Measurements from ENCODE around the gene PTPRN2.

The PTPRN2 gene

DNA sequence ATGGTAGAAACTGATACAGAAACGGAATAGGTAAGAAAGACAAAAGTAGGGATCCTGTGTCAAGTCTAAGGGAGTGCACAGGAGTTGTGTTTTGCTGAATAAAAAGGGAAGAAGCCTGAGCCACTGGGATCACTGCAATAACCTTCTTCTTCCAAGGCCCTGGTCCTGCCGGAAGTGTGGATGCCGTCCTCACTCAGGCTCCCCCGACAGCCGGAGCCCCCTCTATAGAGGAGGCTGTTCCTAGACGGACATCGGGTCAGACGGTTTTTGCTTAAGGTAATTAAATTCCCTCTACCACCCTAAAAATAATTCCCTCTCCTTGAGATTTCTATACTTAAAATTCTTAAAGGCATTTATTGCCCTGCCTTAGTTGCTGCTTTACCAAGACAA is 566.9 kb downstream of the PTPRN2 start:
- Histone ChIP-seq H3K4me3 (ENCODE audit: low read length) (no peak overlapping the region), H3K36me3 (ENCODE audit: control insufficient read depth, insufficient read depth, low read length) (no peaks in the 10 kb centered on the region), H3K9me3 (ENCODE audit: control insufficient read depth, low read length) (no peaks in the 10 kb centered on the region), H3K27me3 (ENCODE audit: control insufficient read depth, insufficient read depth, low read length) (no peaks in the 10 kb centered on the region), H3K9ac (ENCODE audit: low read length) (no peak overlapping the region), H3K4me1 (ENCODE audit: control insufficient read depth, insufficient read depth, low read length) (peaks cover 18% of the 10 kb centered on the region)

DNA sequence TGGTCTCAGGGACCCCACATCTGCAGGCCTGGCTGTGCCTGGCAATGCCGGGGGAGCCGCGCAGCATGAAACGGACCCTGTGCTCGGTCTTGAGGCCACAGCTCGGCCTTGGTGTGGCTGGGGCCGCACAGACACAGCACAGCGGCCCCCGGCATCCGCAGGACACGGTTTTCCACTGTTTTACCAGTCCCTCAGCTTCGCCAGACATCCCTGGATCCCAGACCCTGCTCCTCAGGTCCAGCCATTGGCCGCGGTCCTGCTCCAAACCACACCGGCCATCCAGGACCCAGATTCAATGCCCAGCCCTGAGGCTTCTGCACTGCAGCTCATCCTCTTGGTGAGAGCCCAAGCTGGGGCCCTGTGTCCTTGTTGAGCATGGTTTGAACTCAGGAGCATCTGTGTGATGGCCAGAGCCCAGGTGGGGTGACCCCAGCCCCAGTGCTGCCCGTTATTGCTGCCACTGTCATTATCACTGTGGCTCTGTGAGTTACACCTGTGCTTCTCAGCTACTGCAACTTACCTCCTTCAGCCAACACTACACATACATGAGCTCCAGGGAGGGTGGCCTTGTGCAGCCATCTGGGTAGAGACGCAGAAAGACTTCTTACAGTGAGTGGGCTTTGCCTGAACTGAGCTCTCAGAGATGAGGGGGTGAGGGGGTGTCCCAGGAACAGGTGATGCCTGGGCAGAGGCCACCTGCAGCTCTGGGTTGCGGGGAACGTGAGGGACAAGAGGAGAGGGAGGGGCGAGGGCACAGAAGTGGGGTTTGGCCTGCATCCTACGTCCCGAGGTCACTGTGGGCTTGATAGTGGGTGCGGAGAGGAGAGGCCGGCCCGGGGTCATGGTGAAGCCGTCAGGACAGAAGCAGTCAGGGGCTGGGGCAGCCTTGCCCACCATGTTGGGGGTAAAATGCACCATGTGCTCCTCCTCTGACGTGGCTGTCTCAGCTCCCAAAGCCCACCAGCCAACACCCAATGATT is 567.6 kb downstream of the PTPRN2 start:
- Histone ChIP-seq H3K36me3 (ENCODE audit: control insufficient read depth, insufficient read depth, low read length) (no peaks in the 10 kb centered on the region), H3K4me1 (ENCODE audit: control insufficient read depth, insufficient read depth, low read length) (peaks cover 19% of the 10 kb centered on the region), H3K9me3 (ENCODE audit: control insufficient read depth, low read length) (no peaks in the 10 kb centered on the region), H3K27me3 (ENCODE audit: control insufficient read depth, insufficient read depth, low read length) (no peaks in the 10 kb centered on the region), H3K9ac (ENCODE audit: low read length) (no peak overlapping the region), H3K4me3 (ENCODE audit: low read length) (no peak overlapping the region)

DNA sequence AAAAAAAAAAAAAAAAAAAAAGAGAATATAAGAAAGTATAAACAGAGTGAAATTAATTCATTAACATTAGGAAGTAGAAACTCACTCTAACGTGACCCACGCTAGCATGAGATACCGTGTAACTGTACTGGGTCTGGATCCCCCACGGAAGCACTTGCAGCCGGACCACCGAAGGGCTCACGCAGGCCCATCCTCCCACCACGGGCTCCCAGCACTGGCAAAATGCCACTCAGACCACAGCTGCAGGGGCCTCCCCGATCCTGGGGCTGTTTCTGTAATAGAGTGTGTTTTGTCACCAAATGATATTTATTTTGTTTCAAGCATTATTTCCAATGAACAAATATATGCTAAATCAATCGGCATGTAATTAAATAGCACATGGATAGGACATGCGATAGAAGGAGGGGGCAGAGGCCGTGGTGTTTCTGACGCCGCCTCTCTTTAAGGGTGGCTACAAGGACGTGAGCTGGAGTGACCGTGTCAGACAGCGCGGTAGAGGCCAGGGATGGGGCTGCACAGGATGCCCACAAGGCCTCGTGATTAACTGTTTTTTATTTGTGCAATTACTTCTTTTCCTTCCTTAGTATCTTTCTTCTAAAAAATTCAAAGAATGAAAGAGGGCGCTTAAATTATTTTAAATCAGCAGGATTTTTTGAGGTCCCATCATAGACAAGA is 568.5 kb downstream of the PTPRN2 start:
- no peaks in the 10 kb centered on the region for H3K36me3 ChIP-seq (ENCODE audit: control insufficient read depth, insufficient read depth, low read length)
- H3K9ac ChIP-seq (ENCODE audit: low read length), result no peak overlapping the region
- H3K4me3 ChIP-seq (ENCODE audit: low read length), result no peak overlapping the region
- peaks cover 19% of the 10 kb centered on the region for H3K4me1 ChIP-seq (ENCODE audit: control insufficient read depth, insufficient read depth, low read length)
- H3K27me3 ChIP-seq (ENCODE audit: control insufficient read depth, insufficient read depth, low read length), result no peaks in the 10 kb centered on the region
- H3K9me3 ChIP-seq (ENCODE audit: control insufficient read depth, low read length), result no peaks in the 10 kb centered on the region

DNA sequence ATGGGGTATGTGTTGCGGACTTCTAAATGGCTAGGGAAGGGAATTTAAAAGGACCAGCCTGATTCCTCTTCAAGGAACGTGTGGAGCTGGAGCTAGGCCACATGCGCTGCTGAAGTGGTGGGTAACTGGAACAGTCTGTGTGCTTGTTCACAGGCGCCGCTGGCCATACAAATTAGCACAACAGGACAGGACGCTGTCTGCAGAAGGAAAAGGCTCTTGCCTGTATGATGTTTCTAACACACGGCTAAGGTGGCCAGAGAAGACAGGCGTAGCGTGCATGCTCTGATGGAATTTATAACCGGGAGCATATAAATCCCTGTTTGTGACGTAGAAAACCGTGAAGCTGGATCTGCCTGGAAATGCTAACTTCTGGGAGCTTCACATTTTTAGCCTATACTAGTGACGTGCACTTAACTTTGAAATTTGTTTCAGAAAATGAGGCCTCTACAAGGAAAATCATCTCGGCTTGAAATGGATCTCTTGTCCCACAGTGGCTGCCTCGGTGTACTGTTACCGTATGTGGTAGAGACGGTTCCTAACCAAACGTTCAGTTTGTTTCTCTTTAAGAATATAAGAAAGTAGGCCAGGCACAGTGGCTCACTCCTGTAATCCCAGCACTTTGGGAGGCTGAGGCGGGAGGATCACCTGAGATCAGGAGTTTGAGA is 569.4 kb downstream of the PTPRN2 start:
- H3K9me3 ChIP-seq (ENCODE audit: control insufficient read depth, low read length), result no peaks in the 10 kb centered on the region
- peaks cover 19% of the 10 kb centered on the region for H3K4me1 ChIP-seq (ENCODE audit: control insufficient read depth, insufficient read depth, low read length)
- H3K9ac ChIP-seq (ENCODE audit: low read length), result no peak overlapping the region
- no peak overlapping the region for H3K4me3 ChIP-seq (ENCODE audit: low read length)
- H3K36me3 ChIP-seq (ENCODE audit: control insufficient read depth, insufficient read depth, low read length), result no peaks in the 10 kb centered on the region
- H3K27me3 ChIP-seq (ENCODE audit: control insufficient read depth, insufficient read depth, low read length), result no peaks in the 10 kb centered on the region

DNA sequence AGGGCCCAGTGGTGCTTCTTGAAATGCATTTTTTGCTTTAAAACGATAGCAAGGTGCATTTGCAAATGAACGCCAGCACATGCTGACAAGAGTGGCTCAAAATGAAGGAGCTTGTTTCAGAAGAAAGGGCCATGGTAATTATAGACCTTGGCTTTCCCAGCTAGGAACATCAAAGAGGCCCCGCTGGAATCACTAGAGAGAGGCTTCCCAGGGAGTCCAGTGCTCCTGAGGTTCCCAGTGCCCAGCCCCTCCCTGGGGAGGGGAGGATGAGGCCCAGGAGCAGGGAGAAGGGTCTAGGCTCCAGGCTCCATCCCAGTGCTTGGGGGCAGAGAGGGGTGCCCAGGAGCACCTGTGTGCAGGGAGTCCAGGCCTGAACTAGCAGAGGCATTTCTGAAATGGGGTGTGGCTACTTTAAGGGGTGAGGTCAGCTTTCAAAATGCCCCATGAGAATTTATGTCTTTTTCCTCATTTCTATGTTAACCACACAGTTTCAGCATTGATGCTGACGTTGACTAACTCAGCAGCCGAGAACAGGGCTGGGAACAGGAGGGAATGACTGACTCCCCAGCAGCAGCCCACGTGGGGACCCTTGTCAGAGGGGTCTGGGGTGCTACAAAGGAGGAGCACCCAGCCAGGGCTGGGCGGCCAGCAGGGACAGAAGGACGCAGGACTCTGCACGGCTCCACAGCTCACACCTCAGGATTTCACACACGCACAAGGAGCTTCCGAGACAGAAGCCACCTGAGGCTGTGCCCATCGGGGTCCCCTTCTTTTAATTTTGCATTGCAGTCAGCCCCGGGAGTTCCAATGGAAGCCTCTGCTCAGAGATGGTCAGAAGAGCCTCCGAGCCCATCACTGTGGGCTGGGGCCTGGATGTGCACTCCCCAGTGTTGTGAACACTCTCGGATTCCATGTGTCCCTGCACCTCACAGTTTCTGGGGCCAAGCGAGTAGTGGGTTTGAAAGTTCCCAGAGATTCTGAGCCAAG is 570.2 kb downstream of the PTPRN2 start:
- Histone ChIP-seq H3K36me3 (ENCODE audit: control insufficient read depth, insufficient read depth, low read length) (no peaks in the 10 kb centered on the region), H3K4me3 (ENCODE audit: low read length) (no peak overlapping the region), H3K9me3 (ENCODE audit: control insufficient read depth, low read length) (no peaks in the 10 kb centered on the region), H3K9ac (ENCODE audit: low read length) (no peak overlapping the region), H3K27me3 (ENCODE audit: control insufficient read depth, insufficient read depth, low read length) (no peaks in the 10 kb centered on the region), H3K4me1 (ENCODE audit: control insufficient read depth, insufficient read depth, low read length) (peaks cover 19% of the 10 kb centered on the region)

DNA sequence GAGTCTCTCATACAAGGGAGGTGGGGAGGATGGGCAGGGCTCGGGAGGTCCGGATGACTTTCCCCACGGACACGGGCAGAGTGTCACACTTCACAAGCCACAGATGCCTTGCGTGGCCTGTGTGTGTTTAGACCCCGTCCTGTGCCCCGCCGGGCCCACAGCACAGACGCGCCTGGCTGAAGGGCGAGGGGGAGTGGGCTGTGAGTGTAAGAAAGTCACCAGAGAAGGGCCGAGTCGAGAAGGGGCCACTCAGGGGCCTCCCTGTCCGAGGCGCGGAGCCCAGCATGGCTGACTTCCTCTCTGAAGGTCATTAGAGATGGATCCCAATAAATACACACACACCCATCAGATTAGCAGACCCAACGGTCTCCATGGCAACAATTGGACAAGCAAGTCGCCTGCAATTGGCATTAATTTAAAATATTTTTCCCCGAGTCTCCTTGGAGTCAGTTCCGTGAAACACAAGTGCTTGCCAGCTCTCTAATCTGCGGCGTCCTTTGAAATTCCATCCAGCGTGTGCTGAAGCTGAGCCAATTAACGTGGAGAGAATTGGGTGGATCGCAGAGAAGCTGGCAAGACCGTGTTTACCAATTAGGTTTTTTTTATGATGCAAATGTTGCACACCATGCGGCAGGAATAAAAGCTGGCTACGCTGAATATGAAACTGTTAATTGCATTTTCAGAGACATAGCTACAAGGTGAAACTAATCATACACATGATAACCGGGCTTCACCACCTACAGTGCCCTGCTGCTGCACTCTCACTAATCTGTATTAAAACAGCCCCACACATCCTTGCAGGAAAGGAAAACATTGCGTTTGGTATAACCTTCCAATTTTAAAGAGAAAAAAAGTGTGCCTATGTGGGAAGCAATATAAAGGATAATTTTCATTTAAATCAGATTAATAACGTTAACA is 571.2 kb downstream of the PTPRN2 start:
- Histone ChIP-seq H3K4me1 (ENCODE audit: control insufficient read depth, insufficient read depth, low read length) (peaks cover 19% of the 10 kb centered on the region), H3K27me3 (ENCODE audit: control insufficient read depth, insufficient read depth, low read length) (no peaks in the 10 kb centered on the region), H3K36me3 (ENCODE audit: control insufficient read depth, insufficient read depth, low read length) (no peaks in the 10 kb centered on the region), H3K9ac (ENCODE audit: low read length) (peak overlapping the region; percentile 10), H3K9me3 (ENCODE audit: control insufficient read depth, low read length) (no peaks in the 10 kb centered on the region), H3K4me3 (ENCODE audit: low read length) (no peak overlapping the region)

DNA sequence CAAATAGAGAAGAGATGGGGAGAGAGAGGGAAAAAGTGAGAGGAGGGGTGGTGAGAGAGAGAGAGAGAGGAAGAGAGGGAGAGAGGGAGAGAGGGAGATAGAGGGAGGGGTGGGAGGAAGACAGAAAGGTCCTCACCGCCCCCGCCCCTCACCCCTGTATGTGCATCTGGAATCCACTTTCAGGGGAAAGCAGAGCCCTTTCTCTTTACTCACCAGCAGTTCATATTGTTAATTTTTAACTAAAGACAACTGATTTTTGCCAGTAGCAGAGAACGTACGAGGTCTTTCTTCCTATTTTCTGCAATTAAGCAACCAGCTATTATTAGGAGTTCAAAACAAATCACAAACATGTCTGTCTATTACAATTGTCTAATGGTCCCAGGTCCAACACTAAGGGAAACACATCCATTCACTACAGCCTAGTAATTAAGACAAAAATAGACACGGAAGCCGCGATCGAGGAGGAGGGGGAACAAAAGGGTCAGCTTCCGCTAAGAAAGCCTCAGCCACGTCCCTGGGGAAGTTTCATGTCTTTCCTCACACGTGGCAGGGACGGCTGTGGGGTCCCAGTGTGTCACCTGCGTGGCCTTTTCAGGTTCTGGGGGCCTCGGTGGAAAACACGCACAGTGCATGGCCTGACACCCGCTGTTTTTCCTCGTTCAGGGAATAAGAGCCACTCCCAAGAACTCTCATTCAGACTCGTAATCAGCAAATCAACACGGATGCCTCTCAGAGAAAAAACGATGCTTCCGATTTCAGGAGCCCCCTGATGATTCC is 572.0 kb downstream of the PTPRN2 start:
- Histone ChIP-seq H3K9me3 (ENCODE audit: control insufficient read depth, low read length) (no peaks in the 10 kb centered on the region), H3K4me3 (ENCODE audit: low read length) (no peak overlapping the region), H3K9ac (ENCODE audit: low read length) (no peak overlapping the region), H3K4me1 (ENCODE audit: control insufficient read depth, insufficient read depth, low read length) (peaks cover 19% of the 10 kb centered on the region), H3K36me3 (ENCODE audit: control insufficient read depth, insufficient read depth, low read length) (no peaks in the 10 kb centered on the region), H3K27me3 (ENCODE audit: control insufficient read depth, insufficient read depth, low read length) (no peaks in the 10 kb centered on the region)

DNA sequence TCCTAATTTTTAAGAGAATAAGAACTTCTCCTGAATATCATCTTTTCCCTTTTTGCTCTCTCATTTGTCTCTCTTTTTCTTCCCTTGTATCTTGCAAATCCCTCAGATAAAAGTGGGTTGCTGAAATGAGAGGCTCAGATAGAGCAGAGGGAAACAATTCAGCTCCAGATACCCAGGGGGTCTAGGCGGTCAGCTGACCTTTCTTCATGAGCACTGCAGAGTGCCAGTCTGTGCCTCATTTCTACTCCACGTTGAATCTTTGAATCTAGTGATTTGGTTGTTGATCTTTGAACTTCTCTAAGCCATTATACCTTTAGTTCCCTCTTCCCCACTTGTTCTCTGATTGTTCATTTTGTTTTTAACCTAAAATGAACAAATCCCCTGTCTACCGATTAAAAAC is 572.6 kb downstream of the PTPRN2 start:
- H3K4me1 ChIP-seq (ENCODE audit: control insufficient read depth, insufficient read depth, low read length), result peaks cover 19% of the 10 kb centered on the region
- H3K4me3 ChIP-seq (ENCODE audit: low read length), result no peak overlapping the region
- H3K36me3 ChIP-seq (ENCODE audit: control insufficient read depth, insufficient read depth, low read length), result no peaks in the 10 kb centered on the region
- H3K9ac ChIP-seq (ENCODE audit: low read length), result no peak overlapping the region
- H3K9me3 ChIP-seq (ENCODE audit: control insufficient read depth, low read length), result no peaks in the 10 kb centered on the region
- H3K27me3 ChIP-seq (ENCODE audit: control insufficient read depth, insufficient read depth, low read length), result no peaks in the 10 kb centered on the region

DNA sequence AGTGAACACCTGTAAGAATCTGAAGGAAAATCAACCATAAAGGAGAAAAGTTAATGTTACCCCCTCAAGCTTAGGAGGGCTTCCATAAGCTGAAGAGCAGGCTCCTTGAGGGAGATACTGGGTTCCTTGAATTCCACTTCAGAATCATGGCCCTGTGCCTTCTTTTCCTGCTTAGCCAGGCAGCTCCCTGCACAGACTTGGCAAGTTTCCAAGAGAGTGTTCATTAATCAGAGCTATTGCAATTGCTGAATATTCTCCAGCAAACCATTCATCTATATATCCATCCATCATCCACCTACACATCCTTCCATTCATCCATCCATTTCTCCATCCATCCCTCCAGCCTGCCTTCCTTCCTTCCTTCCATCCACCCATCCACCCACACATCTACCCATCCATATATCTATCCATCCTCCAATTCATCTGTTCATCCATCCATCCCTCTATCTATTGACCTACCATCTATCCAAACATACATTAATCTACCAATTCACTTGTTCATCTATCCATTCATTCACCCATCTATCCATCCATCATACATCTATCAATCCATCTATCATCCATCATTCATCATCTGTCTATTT is 574.4 kb downstream of the PTPRN2 start:
- H3K4me1 ChIP-seq (ENCODE audit: control insufficient read depth, insufficient read depth, low read length), result peaks cover 19% of the 10 kb centered on the region
- H3K9me3 ChIP-seq (ENCODE audit: control insufficient read depth, low read length), result no peaks in the 10 kb centered on the region
- H3K4me3 ChIP-seq (ENCODE audit: low read length), result no peak overlapping the region
- no peaks in the 10 kb centered on the region for H3K27me3 ChIP-seq (ENCODE audit: control insufficient read depth, insufficient read depth, low read length)
- H3K36me3 ChIP-seq (ENCODE audit: control insufficient read depth, insufficient read depth, low read length), result no peaks in the 10 kb centered on the region
- H3K9ac ChIP-seq (ENCODE audit: low read length), result no peak overlapping the region

DNA sequence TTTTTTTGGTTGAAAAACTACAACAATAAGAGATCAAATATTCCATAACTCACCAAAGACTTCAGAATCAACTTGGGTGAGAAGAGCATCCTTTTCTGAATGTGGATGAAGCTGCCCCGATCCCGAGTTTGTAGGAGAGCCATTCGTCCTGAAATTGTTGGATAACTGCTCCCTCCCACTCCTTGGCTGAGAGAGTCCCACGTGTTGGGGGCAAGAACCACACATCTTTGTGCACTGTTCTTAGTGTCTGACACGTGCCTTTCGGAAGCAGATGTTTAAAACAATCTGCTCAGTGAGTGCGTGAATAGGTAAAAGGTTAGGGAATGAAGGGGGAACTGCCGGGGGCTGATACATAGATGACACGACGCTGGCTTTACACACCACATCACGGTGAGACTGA is 575.7 kb downstream of the PTPRN2 start:
- no peaks in the 10 kb centered on the region for H3K9me3 ChIP-seq (ENCODE audit: control insufficient read depth, low read length)
- peaks cover 11% of the 10 kb centered on the region for H3K4me1 ChIP-seq (ENCODE audit: control insufficient read depth, insufficient read depth, low read length)

More for the DNA sequence above, 575.7 kb downstream of the PTPRN2 start:
- H3K4me3 ChIP-seq (ENCODE audit: low read length), result no peak overlapping the region
- no peaks in the 10 kb centered on the region for H3K27me3 ChIP-seq (ENCODE audit: control insufficient read depth, insufficient read depth, low read length)
- no peak overlapping the region for H3K9ac ChIP-seq (ENCODE audit: low read length)
- no peaks in the 10 kb centered on the region for H3K36me3 ChIP-seq (ENCODE audit: control insufficient read depth, insufficient read depth, low read length)

All from mucosa of stomach (tissue), 1 donor.